IMR-90 (cell line): ENCODE measurements around the gene ATP1B3. TPM values are rescaled to one million over a fixed set of nuclear protein-coding genes. Genes with fewer than 3 reads are reported as not detected.

Experiments
- ATAC-seq: fragments of 200-7000 bp; cut with Tn5 transposase; 2 replicates; pipeline ENCODE4 v1.9.1; 2020; ENCODE audit warnings: low read depth, mild to moderate bottlenecking, moderate library complexity
- BruUV-seq: library from RNA; stranded (reverse); fragments of 400-500 nt; replicated peaks from 2 replicates; lab custom pipeline; 2021; lab: Mats Ljungman, UMichigan
- CTCF ChIA-PET: fragments of 300-600 bp; formaldehyde crosslinking; extraction: SDS; loops from one replicate; lab custom pipeline; 2021; ENCODE audit warnings: antibody characterized with exemption; lab: Yijun Ruan, JAX
- POLR2A ChIA-PET: fragments of 300-600 bp; sonication (Branson Sonifier 250); formaldehyde crosslinking; loops from one replicate; lab custom pipeline; 2022; ENCODE audit warnings: antibody characterized with exemption; ENCODE audit not compliant: unreplicated experiment; lab: Charles Lee
- DNase-seq: peaks from one replicate; pipeline ENCODE4 v3.0.0; 2013
- H2AFZ ChIP-seq: replicated peaks from 2 replicates; pipeline ENCODE3; 2013; ENCODE audit warnings: low read length, mild to moderate bottlenecking; ENCODE audit not compliant: poor library complexity
- H2AK5ac ChIP-seq: 2 replicates; pipeline ENCODE4 v1.6.1; 2013; ENCODE audit warnings: low read depth, low read length, inconsistent platforms
- H2AK9ac ChIP-seq: replicated peaks from 2 replicates; pipeline ENCODE3; 2013; ENCODE audit warnings: mild to moderate bottlenecking, low read depth, low read length, moderate library complexity; ENCODE audit not compliant: poor library complexity
- H2BK120ac ChIP-seq: 2 replicates; pipeline ENCODE4 v1.6.1; 2013; ENCODE audit warnings: low read depth, low read length, inconsistent platforms
- H2BK15ac ChIP-seq: 3 replicates; pipeline ENCODE4 v1.6.1; 2013; ENCODE audit warnings: low read depth, low read length, inconsistent platforms
- H2BK20ac ChIP-seq: 2 replicates; pipeline ENCODE4 v1.6.1; 2013; ENCODE audit warnings: low read depth, mild to moderate bottlenecking, inconsistent platforms, low read length, moderate library complexity
- H2BK5ac ChIP-seq: 2 replicates; pipeline ENCODE4 v1.6.1; 2013; ENCODE audit warnings: mild to moderate bottlenecking, low read depth, low read length, inconsistent platforms; ENCODE audit not compliant: poor library complexity, severe bottlenecking
- H3K14ac ChIP-seq: replicated peaks from 2 replicates; pipeline ENCODE4 v1.6.1; 2013; ENCODE audit warnings: low read depth, low read length, inconsistent platforms
- H3K18ac ChIP-seq: 2 replicates; pipeline ENCODE4 v1.6.1; 2013; ENCODE audit warnings: low read depth, low read length, control low read depth
- H3K23ac ChIP-seq: 2 replicates; pipeline ENCODE4 v1.6.1; 2013; ENCODE audit warnings: low read depth, low read length, inconsistent platforms
- H3K27ac ChIP-seq: 2 replicates; pipeline ENCODE4 v1.5.1; 2013; ENCODE audit warnings: mild to moderate bottlenecking, control low read depth, low read length; ENCODE audit not compliant: insufficient read depth
- H3K27me3 ChIP-seq: 2 replicates; pipeline ENCODE4 v1.6.1; 2013; ENCODE audit warnings: low read length; ENCODE audit not compliant: control insufficient read depth, insufficient read depth
- H3K36me3 ChIP-seq: 2 replicates; pipeline ENCODE4 v1.6.1; 2013; ENCODE audit warnings: low read length, mixed read lengths; ENCODE audit not compliant: control insufficient read depth, insufficient read depth
- H3K4ac ChIP-seq: 2 replicates; pipeline ENCODE4 v1.6.1; 2013; ENCODE audit warnings: low read depth, low read length, inconsistent platforms
- H3K4me1 ChIP-seq: 2 replicates; pipeline ENCODE4 v1.6.1; 2013; ENCODE audit warnings: low read length, mixed read lengths; ENCODE audit not compliant: control insufficient read depth, insufficient read depth
- H3K4me2 ChIP-seq: 2 replicates; pipeline ENCODE4 v1.6.1; 2013; ENCODE audit warnings: low read depth, mild to moderate bottlenecking, control low read depth, low read length, moderate library complexity
- H3K4me3 ChIP-seq: 2 replicates; pipeline ENCODE4 v1.5.1; 2013; ENCODE audit warnings: low read depth, mild to moderate bottlenecking, control low read depth, low read length, moderate library complexity; ENCODE audit not compliant: insufficient read depth
- H3K56ac ChIP-seq: 2 replicates; pipeline ENCODE4 v1.6.1; 2013; ENCODE audit warnings: low read length, inconsistent platforms; ENCODE audit not compliant: insufficient read depth; ENCODE audit errors: extremely low read depth
- H3K79me1 ChIP-seq, 2 experiments: 2 replicates each; pipeline ENCODE4 v1.6.1; 2013; ENCODE audit warnings: low read length in 2 of 2, inconsistent platforms in 1 of 2, low read depth in 1 of 2
- H3K9ac ChIP-seq: 2 replicates; pipeline ENCODE4 v1.6.1; 2013; ENCODE audit warnings: low read depth, low read length, control low read depth
- H3K9me1 ChIP-seq: 2 replicates; pipeline ENCODE4 v1.6.1; 2013; ENCODE audit warnings: low read length, inconsistent platforms; ENCODE audit not compliant: insufficient read depth
- H3K9me3 ChIP-seq: 2 replicates; pipeline ENCODE4 v1.6.1; 2013; ENCODE audit warnings: low read length; ENCODE audit not compliant: control insufficient read depth, insufficient read depth
- H4K20me1 ChIP-seq: 2 replicates; pipeline ENCODE4 v1.6.1; 2013; ENCODE audit warnings: low read length, inconsistent platforms; ENCODE audit not compliant: insufficient read depth
- H4K5ac ChIP-seq: 2 replicates; pipeline ENCODE4 v1.6.1; 2013; ENCODE audit warnings: mild to moderate bottlenecking, low read depth, low read length, control low read depth
- H4K8ac ChIP-seq, 2 experiments: 2 replicates each; pipeline ENCODE4 v1.6.1; 2013; ENCODE audit warnings: low read depth in 2 of 2, low read length in 2 of 2, control low read depth in 1 of 2, inconsistent platforms in 1 of 2
- H4K91ac ChIP-seq: 2 replicates; pipeline ENCODE4 v1.6.1; 2013; ENCODE audit warnings: low read depth, low read length, inconsistent platforms; ENCODE audit not compliant: insufficient read depth
- BHLHE40 ChIP-seq: fragments of 150-350 bp; IDR thresholded peaks from 2 replicates; pipeline ENCODE4 v1.6.1; 2016; ENCODE audit warnings: mild to moderate bottlenecking, low read depth, low read length
- CHD1 ChIP-seq: IDR thresholded peaks from 2 replicates; pipeline ENCODE4 v1.6.1; 2012; ENCODE audit warnings: low read depth, low read length, improper control_type of control experiment
- MAZ ChIP-seq: IDR thresholded peaks from 2 replicates; pipeline ENCODE4 v1.6.1; 2012; ENCODE audit warnings: low read depth, mild to moderate bottlenecking, low read length, improper control_type of control experiment, moderate library complexity, borderline replicate concordance
- MXI1 ChIP-seq: IDR thresholded peaks from 2 replicates; pipeline ENCODE4 v1.6.1; 2012; ENCODE audit warnings: low read depth, mild to moderate bottlenecking, low read length, moderate library complexity, borderline replicate concordance
- NFE2L2 ChIP-seq: fragments of 150-350 bp; IDR thresholded peaks from 2 replicates; pipeline ENCODE4 v1.6.1; 2016; ENCODE audit warnings: low read depth, mild to moderate bottlenecking, low read length
- RFX5 ChIP-seq: IDR thresholded peaks from 2 replicates; pipeline ENCODE4 v1.8.0; 2012; ENCODE audit warnings: low read depth, mild to moderate bottlenecking, low read length, moderate library complexity
- WGBS, 2 experiments: methylation state at CpG; one replicate each; pipeline versions ENCODE4 v1.1.5 to v1.1.7; 2013; ENCODE audit warnings: missing lambda C conversion rate in 2 of 2; ENCODE audit not compliant: insufficient read length in 1 of 2; ENCODE audit errors: extremely low coverage in 2 of 2; 5-methylcytosine and 5-hydroxymethylcytosine counted together
- dilution Hi-C: fragments of 300-500 bp; cut with HindIII; formaldehyde crosslinking; loops from one replicate; pipeline ENCODE4 v1.14.3; 2018; ENCODE audit warnings: low sequenced_read_pairs; ENCODE audit not compliant: unreplicated experiment
- in situ Hi-C: fragments of 300-500 bp; cut with MboI; formaldehyde crosslinking; loops from 3 replicates; pipeline ENCODE4 v1.14.3; 2019; ENCODE audit warnings: low sequenced_read_pairs, inconsistent platforms, mixed read lengths
- intact Hi-C: fragments of 100-400 bp; cut with micrococcal nuclease; formaldehyde crosslinking; loops from 2 replicates; pipeline ENCODE4 v1.10.0; 2022
- polyA plus RNA-seq, 3 experiments: library from polyadenylated mRNA; depleted of rRNA; stranded (reverse); fragments of >200 nt; gene quantifications; 2 replicates each; pipeline ENCODE4 v1.2.3, GENCODE V29; 2012; ENCODE audit warnings: low replicate concordance in 1 of 3
- total RNA-seq: library from RNA; depleted of rRNA; stranded (reverse); fragments of >200 nt; gene quantifications from 2 replicates; pipeline ENCODE4 v1.2.3, GENCODE V29; 2012

The ATP1B3 gene
- total and polyA plus RNA-seq, 2 of the 4 experiments (the other 2 are of a cell fraction): 64.3 to 126 TPM

DNA sequence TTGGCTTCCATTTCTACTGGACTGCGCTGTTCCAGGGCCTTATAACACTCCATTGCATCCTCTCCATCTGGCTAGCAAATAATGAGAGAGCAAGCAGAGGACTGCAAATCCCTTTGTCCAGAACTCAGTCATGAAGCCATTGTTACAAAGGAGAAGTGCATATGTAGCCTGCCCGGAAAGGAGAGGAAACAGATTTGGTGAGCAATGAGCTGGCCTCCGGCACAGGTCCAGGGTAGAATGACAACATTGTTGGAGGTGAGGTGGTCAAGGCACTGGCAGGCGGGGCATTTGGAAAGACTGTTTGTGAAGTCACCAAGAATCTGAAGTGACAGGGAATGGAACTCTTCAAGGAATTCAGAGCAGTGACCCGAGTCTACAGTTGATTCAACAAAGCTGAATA, 25.0 kb upstream of the ATP1B3 start:
- ATAC-seq: no peak
- ChIA-PET POLR2A (no interaction called here), CTCF (no interaction called here)
- Histone ChIP-seq H4K91ac (no peak overlapping the region), H4K20me1 (no peaks in the 10 kb centered on the region), H4K8ac (no peak overlapping the region), H3K79me1 (no peaks in the 10 kb centered on the region), H3K9me3 (no peaks in the 10 kb centered on the region), H3K56ac (no peak overlapping the region), H4K5ac (no peak overlapping the region), H3K36me3 (no peaks in the 10 kb centered on the region), H3K4ac (no peak overlapping the region), H3K23ac (no peak overlapping the region), H2BK20ac (no peak overlapping the region), H2BK5ac (no peak overlapping the region), H2AFZ (no peak overlapping the region), H3K9me1 (no peaks in the 10 kb centered on the region), H3K4me3 (no peak overlapping the region), H2AK9ac (no peak overlapping the region), H3K14ac (no peak overlapping the region), H3K18ac (no peak overlapping the region), H2BK120ac (no peak overlapping the region), H3K27me3 (no peaks in the 10 kb centered on the region), H2BK15ac (no peak overlapping the region), H2AK5ac (no peak overlapping the region), H3K9ac (no peak overlapping the region), H3K27ac (no peak overlapping the region), H3K4me2 (no peak overlapping the region), H3K4me1 (no peaks in the 10 kb centered on the region)
- TF ChIP-seq NFE2L2: no peak
- no peak for TF ChIP-seq BHLHE40
- TF ChIP-seq MAZ: no peak
- TF ChIP-seq RFX5: no peak
- no peak for TF ChIP-seq CHD1
- no peak for TF ChIP-seq MXI1
- WGBS, 2 experiments: no CpG with 5 or more reads among the region's 5 CpGs
- no peak for DNase-seq
- BruUV-seq: no TSS peak
- in situ Hi-C loops: no loop called here
- dilution Hi-C loops: no loop called here
- intact Hi-C loops: no loop called here
